ENCODE results near the gene PUS3.
A peak's percentile ranks its signal among the peaks of the same experiment; 100 is the strongest.

Gene PUS3

GRCh38 chr11:125902927-125903710, at the start of gene PUS3:
Gene PUS3 (minus strand): TSS chr11:125903206. CDS start chr11:125896284, 6,922 bp downstream.
- Histone ChIP-seq H3K27ac (no peak within 1 kb of the TSS), H3K4me3 (ENCODE audit: low read depth in 1 of 2, low read length in 1 of 2) (peak within 1 kb of the TSS; percentile 57 to 66), H3K9me3 (no peaks in the 10 kb centered on the region), H3K4me1 (ENCODE audit: control insufficient read depth in 1 of 2, insufficient read depth in 1 of 2, low read depth in 1 of 2, low read length in 1 of 2) (peaks cover 14 to 20% of the 10 kb centered on the region in 2 experiments), H3K27me3 (peaks cover 53% of the 10 kb centered on the region), H3K36me3 (peaks cover 9% of the 10 kb centered on the region)
- no peak for TF ChIP-seq CTCF (IDR thresholded peaks at IDR 0.05)

GRCh38 chr11:125952559-125952958, 49.6 kb upstream of the PUS3 start:
- Histone ChIP-seq H3K4me1 (ENCODE audit: control insufficient read depth in 1 of 2, insufficient read depth in 1 of 2, low read depth in 1 of 2, low read length in 1 of 2) (no peaks in the 10 kb centered on the region), H3K9me3 (no peaks in the 10 kb centered on the region), H3K27me3 (peaks cover 4% of the 10 kb centered on the region), H3K27ac (no peak overlapping the region), H3K4me3 (ENCODE audit: low read depth in 1 of 2, low read length in 1 of 2) (no peak overlapping the region), H3K36me3 (no peaks in the 10 kb centered on the region)
- no peak for TF ChIP-seq CTCF (IDR thresholded peaks at IDR 0.05)

- Histone ChIP-seq H3K36me3 (no peaks in the 10 kb centered on the region), H3K27me3 (peaks cover 4% of the 10 kb centered on the region)
Measured at GRCh38 chr11:125951731-125952130, 48.7 kb upstream of the PUS3 start.

GRCh38 chr11:125950696-125951651, 48.0 kb upstream of the PUS3 start:
- Histone ChIP-seq H3K27ac (no peak overlapping the region), H3K27me3 (peaks cover 4% of the 10 kb centered on the region)

More at GRCh38 chr11:125951731-125952130, 48.7 kb upstream of the PUS3 start:
- H3K4me1 ChIP-seq (ENCODE audit: control insufficient read depth in 1 of 2, insufficient read depth in 1 of 2, low read depth in 1 of 2, low read length in 1 of 2): no peaks in the 10 kb centered on the region
- H3K9me3 ChIP-seq: no peaks in the 10 kb centered on the region
- no peak overlapping the region for H3K27ac ChIP-seq
- no peak for TF ChIP-seq CTCF (IDR thresholded peaks at IDR 0.05)
- no peak overlapping the region for H3K4me3 ChIP-seq (ENCODE audit: low read depth in 1 of 2, low read length in 1 of 2)

GRCh38 chr11:125950178-125950490, 47.1 kb upstream of the PUS3 start:
- H3K27me3 ChIP-seq: peaks cover 4% of the 10 kb centered on the region
- no peaks in the 10 kb centered on the region for H3K9me3 ChIP-seq
- no peaks in the 10 kb centered on the region for H3K4me1 ChIP-seq (ENCODE audit: control insufficient read depth in 1 of 2, insufficient read depth in 1 of 2, low read depth in 1 of 2, low read length in 1 of 2)
- H3K36me3 ChIP-seq: no peaks in the 10 kb centered on the region
- H3K4me3 ChIP-seq (ENCODE audit: low read depth in 1 of 2, low read length in 1 of 2): no peak overlapping the region
- no peak overlapping the region for H3K27ac ChIP-seq
- no peak for TF ChIP-seq CTCF (IDR thresholded peaks at IDR 0.05)

More at GRCh38 chr11:125950696-125951651, 48.0 kb upstream of the PUS3 start:
- Histone ChIP-seq H3K36me3 (no peaks in the 10 kb centered on the region), H3K4me1 (ENCODE audit: control insufficient read depth in 1 of 2, insufficient read depth in 1 of 2, low read depth in 1 of 2, low read length in 1 of 2) (no peaks in the 10 kb centered on the region), H3K9me3 (no peaks in the 10 kb centered on the region), H3K4me3 (ENCODE audit: low read depth in 1 of 2, low read length in 1 of 2) (no peak overlapping the region)
- no peak for TF ChIP-seq CTCF (IDR thresholded peaks at IDR 0.05)
